Activated naive CD8-positive, alpha-beta T cell treated with anti-CD3 and anti-CD28 coated beads for 36 hours (primary cell): ENCODE results near the gene C17orf107. TPM values are rescaled to one million over a fixed set of nuclear protein-coding genes. Genes with fewer than 3 reads are reported as not detected.

ENCODE experiments used
- DNase-seq: peaks from one replicate; pipeline ENCODE4 v3.0.0; 2021
- H3K27ac Mint-ChIP-seq: one replicate; pipeline ENCODE4 v1.8.0; 2022; ENCODE audit warnings: mild to moderate bottlenecking, moderate library complexity, mixed read lengths
- H3K27me3 Mint-ChIP-seq: one replicate; pipeline ENCODE4 v1.8.0; 2022; ENCODE audit warnings: mild to moderate bottlenecking, mixed read lengths
- H3K36me3 Mint-ChIP-seq: one replicate; pipeline ENCODE4 v1.8.0; 2021; ENCODE audit warnings: mild to moderate bottlenecking, mixed read lengths
- H3K4me1 Mint-ChIP-seq: one replicate; pipeline ENCODE4 v1.8.0; 2021; ENCODE audit warnings: mixed read lengths
- H3K4me3 Mint-ChIP-seq: one replicate; pipeline ENCODE4 v1.8.0; 2022; ENCODE audit warnings: mild to moderate bottlenecking, moderate library complexity, mixed read lengths
- H3K9me3 Mint-ChIP-seq: one replicate; pipeline ENCODE4 v1.8.0; 2022; ENCODE audit warnings: mixed read lengths
- total RNA-seq, 2 experiments: library from RNA; stranded (reverse); gene quantifications; one replicate each; pipeline ENCODE4 v1.2.3, GENCODE V29; 2021

C17orf107 gene
- total RNA-seq, 2 experiments from 2014 or later, result 2.2 to 2.3 TPM

GRCh38 chr17:4942760-4943508 lies 43.6 kb downstream of the C17orf107 start:
- peak overlapping the region; percentile 99 for H3K27ac Mint-ChIP-seq
- peaks cover 20% of the 10 kb centered on the region for H3K27me3 Mint-ChIP-seq
- H3K4me3 Mint-ChIP-seq, result peak overlapping the region; percentile 94
- H3K4me1 Mint-ChIP-seq, result peaks cover 56% of the 10 kb centered on the region
- peaks cover 85% of the 10 kb centered on the region for H3K36me3 Mint-ChIP-seq
- no peaks in the 10 kb centered on the region for H3K9me3 Mint-ChIP-seq
- DNase-seq, result no peak

- Mint-ChIP-seq H3K27me3 (peaks cover 20% of the 10 kb centered on the region), H3K4me1 (peaks cover 47% of the 10 kb centered on the region), H3K27ac (peak overlapping the region; percentile 99), H3K36me3 (peaks cover 77% of the 10 kb centered on the region), H3K9me3 (no peaks in the 10 kb centered on the region), H3K4me3 (peak overlapping the region; percentile 94)
- DNase-seq, result peak; percentile 54
Observed at GRCh38 chr17:4944163-4944553, 44.8 kb downstream of the C17orf107 start.

DNA sequence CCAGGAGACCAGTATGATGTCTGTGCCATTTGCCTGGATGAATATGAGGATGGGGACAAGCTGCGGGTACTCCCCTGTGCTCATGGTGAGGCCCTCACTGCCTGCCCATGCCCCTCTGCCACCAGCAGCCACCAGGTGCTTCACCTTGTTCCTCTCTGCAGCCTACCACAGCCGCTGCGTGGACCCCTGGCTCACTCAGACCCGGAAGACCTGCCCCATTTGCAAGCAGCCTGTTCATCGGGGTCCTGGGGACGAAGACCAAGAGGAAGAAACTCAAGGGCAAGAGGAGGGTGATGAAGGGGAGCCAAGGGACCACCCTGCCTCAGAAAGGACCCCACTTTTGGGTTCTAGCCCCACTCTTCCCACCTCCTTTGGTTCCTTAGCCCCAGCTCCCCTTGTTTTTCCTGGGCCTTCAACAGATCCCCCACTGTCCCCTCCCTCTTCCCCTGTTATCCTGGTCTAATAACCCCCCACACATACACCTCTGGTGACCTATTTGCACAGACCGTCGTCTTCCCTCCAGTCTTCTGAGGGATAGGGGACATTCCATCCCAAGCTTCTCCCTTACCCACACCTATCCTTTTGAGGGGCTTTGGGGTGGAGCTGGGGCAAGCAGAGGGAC lies 45.3 kb downstream of the C17orf107 start:
- H3K9me3 Mint-ChIP-seq, result no peaks in the 10 kb centered on the region
- peak; percentile 53 for DNase-seq
- H3K27me3 Mint-ChIP-seq, result peaks cover 20% of the 10 kb centered on the region
- peak overlapping the region; percentile 99 for H3K27ac Mint-ChIP-seq
- H3K4me1 Mint-ChIP-seq, result peaks cover 47% of the 10 kb centered on the region
- peak overlapping the region; percentile 94 for H3K4me3 Mint-ChIP-seq
- peaks cover 77% of the 10 kb centered on the region for H3K36me3 Mint-ChIP-seq

DNA sequence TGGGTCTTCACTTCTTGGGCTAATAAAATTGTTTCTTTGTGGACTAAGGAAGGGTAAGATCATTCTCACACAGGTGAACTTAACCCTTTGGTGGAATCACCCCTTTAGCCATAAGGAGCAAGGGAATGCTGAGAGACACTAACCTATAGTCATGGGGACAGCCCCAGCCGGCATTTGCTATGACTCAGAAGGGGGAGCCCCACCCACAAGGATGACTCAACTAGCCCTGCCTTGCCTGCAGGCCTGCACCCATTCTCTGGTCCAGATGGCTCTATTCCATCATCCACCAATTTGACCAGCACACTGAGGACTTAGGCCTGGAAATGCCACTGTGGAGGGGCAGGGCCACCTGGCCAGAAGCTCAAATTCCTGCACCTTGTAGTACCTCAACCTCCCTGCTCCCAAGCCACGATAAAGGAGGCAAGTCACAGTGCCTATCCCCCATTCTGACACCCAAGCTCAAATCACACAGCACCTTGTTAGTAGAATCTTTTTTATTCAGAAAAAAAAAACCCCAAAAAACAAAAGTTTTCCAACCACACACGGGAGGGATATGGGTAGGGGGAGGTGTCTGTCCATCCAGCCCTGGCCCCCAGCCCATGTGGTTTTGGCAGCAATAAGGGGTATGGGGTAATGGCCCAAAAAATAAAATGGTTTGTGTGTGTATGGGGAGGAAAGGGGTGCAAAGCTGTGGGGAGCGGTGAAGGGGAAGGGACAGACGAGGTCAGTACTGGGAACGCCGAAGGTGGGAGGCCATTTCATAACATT lies 46.0 kb downstream of the C17orf107 start:
- Mint-ChIP-seq H3K27ac (peak overlapping the region; percentile 99), H3K27me3 (peaks cover 20% of the 10 kb centered on the region), H3K4me3 (peak overlapping the region; percentile 94), H3K36me3 (peaks cover 72% of the 10 kb centered on the region), H3K9me3 (no peaks in the 10 kb centered on the region), H3K4me1 (peaks cover 47% of the 10 kb centered on the region)
- DNase-seq, result peak; percentile 87

- H3K27me3 Mint-ChIP-seq, result peaks cover 20% of the 10 kb centered on the region
- H3K9me3 Mint-ChIP-seq, result no peaks in the 10 kb centered on the region
- peak overlapping the region; percentile 94 for H3K4me3 Mint-ChIP-seq
- peaks cover 66% of the 10 kb centered on the region for H3K36me3 Mint-ChIP-seq
- peaks cover 52% of the 10 kb centered on the region for H3K4me1 Mint-ChIP-seq
- H3K27ac Mint-ChIP-seq, result peak overlapping the region; percentile 99
- DNase-seq, result no peak
Observed at GRCh38 chr17:4945944-4946280, 46.6 kb downstream of the C17orf107 start.

DNA sequence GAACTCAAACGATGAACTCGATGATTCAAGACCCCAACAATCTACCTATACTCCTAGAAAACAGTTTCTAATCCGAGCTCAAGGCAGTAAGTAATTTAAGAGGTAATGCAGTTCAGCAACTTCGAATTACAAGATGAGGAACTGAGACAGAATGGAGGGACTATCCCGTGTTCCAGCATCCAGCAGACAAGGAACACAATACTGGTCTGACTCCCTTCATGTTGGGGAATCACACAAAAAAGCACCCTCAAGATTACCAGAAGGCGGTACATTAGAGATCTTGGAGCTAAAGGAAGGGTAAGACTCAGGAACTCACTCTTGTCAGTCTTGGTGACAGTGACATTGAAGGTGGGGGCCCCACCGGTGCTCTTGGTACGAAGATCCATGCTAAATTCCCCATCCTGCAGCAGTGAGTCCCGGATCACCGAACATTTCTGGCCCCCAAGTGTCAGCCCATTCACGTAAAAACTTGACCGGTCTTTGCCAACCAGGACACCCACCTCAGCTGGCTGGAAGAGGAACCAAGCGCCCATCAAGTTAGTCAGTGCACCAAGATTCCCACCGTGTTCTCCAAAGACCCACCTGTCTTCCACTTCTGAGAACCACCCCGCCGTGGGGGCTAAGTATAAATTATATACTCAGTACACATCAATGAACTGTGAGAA lies 47.1 kb downstream of the C17orf107 start:
- no peak for DNase-seq
- peak overlapping the region; percentile 99 for H3K27ac Mint-ChIP-seq
- H3K9me3 Mint-ChIP-seq, result no peaks in the 10 kb centered on the region
- H3K4me1 Mint-ChIP-seq, result peaks cover 57% of the 10 kb centered on the region
- H3K4me3 Mint-ChIP-seq, result peak overlapping the region; percentile 94
- peaks cover 61% of the 10 kb centered on the region for H3K36me3 Mint-ChIP-seq
- peaks cover 20% of the 10 kb centered on the region for H3K27me3 Mint-ChIP-seq

DNA sequence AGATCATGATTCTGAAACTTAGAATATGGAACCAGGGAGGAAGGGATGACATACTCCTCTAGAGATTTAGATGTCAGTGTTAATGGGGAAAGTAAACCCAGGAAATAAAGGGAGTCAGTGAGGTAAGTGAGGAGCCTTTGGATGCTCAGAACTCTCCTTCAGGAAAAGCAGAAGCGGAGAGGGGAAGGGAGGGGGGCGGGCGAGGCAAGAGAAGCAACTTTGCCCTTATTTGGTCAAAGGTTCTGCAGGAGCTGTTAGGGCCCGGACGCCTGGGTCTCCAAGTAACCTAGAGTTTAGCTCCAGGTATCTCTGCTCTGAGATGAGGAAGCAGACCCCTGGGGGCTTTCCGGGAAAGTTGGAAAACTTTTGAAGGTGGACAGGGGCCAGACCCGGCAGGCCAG lies 47.7 kb downstream of the C17orf107 start:
- Mint-ChIP-seq H3K4me1 (peaks cover 56% of the 10 kb centered on the region), H3K9me3 (no peaks in the 10 kb centered on the region), H3K27ac (peak overlapping the region; percentile 99), H3K4me3 (peak overlapping the region; percentile 94), H3K36me3 (peaks cover 55% of the 10 kb centered on the region), H3K27me3 (peaks cover 20% of the 10 kb centered on the region)
- no peak for DNase-seq

DNA sequence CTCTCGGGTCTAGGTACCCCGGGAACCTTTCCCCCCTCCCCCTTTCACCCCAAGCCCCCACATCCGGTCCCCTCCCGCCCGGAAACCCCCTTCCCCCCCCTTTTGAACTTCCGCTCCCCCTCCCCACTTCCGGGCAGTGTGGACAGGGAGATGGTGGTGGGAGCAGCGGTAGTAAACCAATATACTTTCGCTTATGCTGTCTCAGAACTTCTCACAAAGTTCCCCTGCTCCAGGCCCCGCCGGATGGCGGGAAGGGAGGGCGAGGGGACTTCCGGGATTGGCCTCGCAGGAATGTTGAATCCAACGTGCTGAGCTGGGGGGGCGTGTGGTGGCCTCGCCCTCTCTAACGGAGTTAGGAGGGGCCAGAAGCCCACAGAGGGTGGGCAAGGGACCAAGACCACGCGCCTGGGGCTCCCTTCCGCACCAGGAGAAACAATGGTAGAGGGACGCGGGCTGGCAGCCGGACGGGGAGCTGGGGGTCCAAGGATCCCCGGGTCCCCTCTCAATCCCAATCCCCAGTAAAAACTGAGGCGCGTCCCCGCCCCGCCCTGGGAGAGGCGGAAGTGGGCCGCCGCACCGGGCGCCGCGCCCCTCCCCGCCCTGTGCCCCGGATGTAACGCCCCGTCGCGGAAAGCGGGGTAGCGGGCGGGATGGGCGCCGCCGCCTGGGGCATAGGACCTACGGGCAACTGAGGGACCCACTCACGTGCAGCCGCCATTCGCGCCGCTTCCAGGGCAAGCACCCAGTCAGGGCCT lies 48.3 kb downstream of the C17orf107 start:
- Mint-ChIP-seq H3K4me1 (peaks cover 50% of the 10 kb centered on the region), H3K4me3 (peak overlapping the region; percentile 94), H3K27ac (peak overlapping the region; percentile 99), H3K27me3 (peaks cover 20% of the 10 kb centered on the region), H3K9me3 (no peaks in the 10 kb centered on the region), H3K36me3 (peaks cover 49% of the 10 kb centered on the region)
- peak; percentile 77 for DNase-seq

- peak; percentile 88 for DNase-seq
- Mint-ChIP-seq H3K4me1 (peaks cover 42% of the 10 kb centered on the region), H3K27me3 (peaks cover 20% of the 10 kb centered on the region), H3K4me3 (peak within 1 kb of the TSS; percentile 94), H3K27ac (peak within 1 kb of the TSS; percentile 99), H3K36me3 (peaks cover 43% of the 10 kb centered on the region), H3K9me3 (no peaks in the 10 kb centered on the region)
Observed at GRCh38 chr17:4948166-4948930, 49.0 kb downstream of the C17orf107 start, which contains the start of gene PFN1. Gene PFN1, minus strand, starts transcription at chr17:4948530. Its CDS starts 136 bp downstream, at chr17:4948394.

GRCh38 chr17:4948931-4949320 lies 49.6 kb downstream of the C17orf107 start:
- Mint-ChIP-seq H3K4me3 (peak overlapping the region; percentile 94), H3K27ac (peak overlapping the region; percentile 99), H3K9me3 (no peaks in the 10 kb centered on the region), H3K27me3 (peaks cover 20% of the 10 kb centered on the region), H3K4me1 (peaks cover 38% of the 10 kb centered on the region), H3K36me3 (peaks cover 43% of the 10 kb centered on the region)
- DNase-seq, result peak; percentile 87

GRCh38 chr17:4949321-4950074 lies 50.2 kb downstream of the C17orf107 start:
- peaks cover 16% of the 10 kb centered on the region for H3K27me3 Mint-ChIP-seq
- peak; percentile 80 for DNase-seq
- H3K9me3 Mint-ChIP-seq, result no peaks in the 10 kb centered on the region
- H3K36me3 Mint-ChIP-seq, result peaks cover 39% of the 10 kb centered on the region
- peak overlapping the region; percentile 94 for H3K4me3 Mint-ChIP-seq
- peak overlapping the region; percentile 91 for H3K27ac Mint-ChIP-seq
- H3K4me1 Mint-ChIP-seq, result peaks cover 34% of the 10 kb centered on the region

DNA sequence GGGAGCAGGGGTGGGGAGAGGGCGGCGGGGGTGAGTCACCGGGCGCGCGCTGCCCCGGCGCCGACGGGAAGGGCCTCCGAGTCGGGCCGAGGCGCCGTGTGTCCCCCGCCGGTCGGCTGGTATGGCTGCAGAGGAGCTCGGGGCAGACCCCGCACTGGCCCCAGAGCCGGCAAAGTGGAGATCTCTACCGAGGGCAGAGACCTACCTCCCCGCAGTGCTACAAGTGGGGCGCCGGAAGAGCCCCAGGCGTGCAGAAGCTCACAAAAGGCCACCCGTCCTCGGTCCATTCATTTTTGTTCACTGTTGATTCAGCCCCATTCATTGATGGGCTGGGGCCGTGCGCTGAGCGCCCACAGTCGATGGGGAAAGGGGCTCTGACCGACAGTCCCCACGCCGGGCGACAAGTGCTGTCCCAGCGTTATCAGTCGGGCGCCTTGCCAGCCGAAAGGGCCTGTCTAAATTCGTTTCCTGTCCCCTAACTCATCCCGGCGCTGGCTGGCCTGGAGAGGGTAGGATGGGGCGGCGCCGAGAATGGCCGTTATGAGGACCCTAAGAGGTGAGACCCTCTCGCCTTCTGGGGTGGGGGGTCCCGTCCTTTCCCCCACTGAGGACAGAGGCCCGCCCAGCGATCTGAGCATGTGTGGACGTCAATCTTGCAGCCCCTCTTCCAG lies 50.9 kb downstream of the C17orf107 start:
- peak overlapping the region; percentile 93 for H3K27ac Mint-ChIP-seq
- H3K9me3 Mint-ChIP-seq, result no peaks in the 10 kb centered on the region
- H3K4me1 Mint-ChIP-seq, result peaks cover 27% of the 10 kb centered on the region
- peak; percentile 48 for DNase-seq
- peaks cover 32% of the 10 kb centered on the region for H3K36me3 Mint-ChIP-seq
- H3K27me3 Mint-ChIP-seq, result peaks cover 9% of the 10 kb centered on the region
- H3K4me3 Mint-ChIP-seq, result peak overlapping the region; percentile 87
